Thyroid gland (tissue), 4 donors: ENCODE results near the gene MCM3AP. TPM values are rescaled to one million over a fixed set of nuclear protein-coding genes. Genes with fewer than 3 reads are reported as not detected.

Experiments
- DNase-seq, 2 donors: peaks; one replicate each; pipeline ENCODE4 v3.0.0-alpha.2; 2019
- H3K27ac ChIP-seq, 3 donors: fragments of 200-600 bp; sonication (generic); 1 replicate in 2 of 3; 2 replicates in 1 of 3; pipeline ENCODE4 v1.5.1; 2016 to 2019; ENCODE audit warnings: mild to moderate bottlenecking in 1 of 3, moderate library complexity in 1 of 3
- H3K27me3 ChIP-seq: fragments of 200-600 bp; sonication (generic); one replicate; pipeline ENCODE4 v1.5.1; 2019
- H3K36me3 ChIP-seq, 2 donors: fragments of 200-600 bp; sonication (generic); one replicate each; pipeline ENCODE4 v1.5.1; 2016 to 2019
- H3K4me1 ChIP-seq, 2 donors: fragments of 200-600 bp; sonication (generic); one replicate each; pipeline ENCODE4 v1.5.1; 2017 to 2019
- H3K4me3 ChIP-seq, 3 donors: fragments of 200-600 bp; sonication (generic); replicated peaks in 1 of 3; 1 replicate in 2 of 3; 2 replicates in 1 of 3; pipeline ENCODE4 v1.5.1; 2016; ENCODE audit warnings: mild to moderate bottlenecking in 1 of 3
- H3K9me3 ChIP-seq: fragments of 200-600 bp; sonication (generic); one replicate; pipeline ENCODE4 v1.5.1; 2017
- POLR2A ChIP-seq, 2 donors: fragments of 450-650 bp; IDR thresholded peaks; one replicate each; pipeline ENCODE4 v1.6.1; 2017; ENCODE audit warnings: antibody characterized with exemption in 2 of 2, mild to moderate bottlenecking in 2 of 2, moderate library complexity in 1 of 2
- WGBS, 2 donors: methylation state at CpG; one replicate each; pipeline ENCODE4 v1.1.5; 2017; 5-methylcytosine and 5-hydroxymethylcytosine counted together
- intact Hi-C: fragments of 100-400 bp; cut with DNase I; formaldehyde crosslinking; loops from one replicate; pipeline ENCODE4 v1.15.1; 2023
- total RNA-seq, 4 donors: library from RNA; depleted of rRNA; stranded (reverse); fragments of >200 nt; gene quantifications; one replicate each; pipeline ENCODE4 v1.2.3, GENCODE V29; 2016
- TF ChIP-seq, protein P1 (sequence below), 6 experiments: fragments of 200-600 bp in 3 of 6; fragments of 450-650 bp in 3 of 6; sonication (generic) in 3 of 6; IDR thresholded peaks; one replicate each; pipeline ENCODE4 v1.5.1; 2016 to 2019; ENCODE audit warnings: antibody characterized with exemption in 6 of 6, mild to moderate bottlenecking in 2 of 6, inconsistent platforms in 1 of 6, moderate library complexity in 1 of 6

MCM3AP gene
- total RNA-seq, 4 donors from 2014 or later, result 65.7 to 116 (median 81.0) TPM

DNA sequence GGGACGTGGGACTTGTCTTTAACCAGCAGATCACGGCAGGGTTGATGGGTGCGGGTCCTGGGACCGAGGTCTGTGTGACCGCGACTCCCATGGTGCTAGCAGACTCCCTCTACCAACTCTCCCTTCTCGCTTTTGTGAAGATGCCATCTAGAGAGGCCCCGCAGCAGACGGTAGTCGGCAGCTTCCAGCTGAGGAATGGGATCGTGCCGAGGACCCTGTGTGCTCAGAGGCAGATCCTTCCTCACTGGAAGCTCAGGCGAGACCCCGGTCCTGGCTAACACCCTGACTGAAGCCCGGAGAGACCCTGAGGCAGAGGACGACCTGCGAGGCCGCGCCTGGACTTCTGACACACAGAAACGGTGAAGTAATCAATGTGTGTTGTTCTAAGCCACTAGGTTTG is 88.7 kb downstream of the MCM3AP start:
- WGBS, 2 donors, result 87 to 91% methylated on average over 17 to 20 of the region's 20 CpGs
- intact Hi-C loops, result no loop called here
- TF ChIP-seq, protein P1, sequence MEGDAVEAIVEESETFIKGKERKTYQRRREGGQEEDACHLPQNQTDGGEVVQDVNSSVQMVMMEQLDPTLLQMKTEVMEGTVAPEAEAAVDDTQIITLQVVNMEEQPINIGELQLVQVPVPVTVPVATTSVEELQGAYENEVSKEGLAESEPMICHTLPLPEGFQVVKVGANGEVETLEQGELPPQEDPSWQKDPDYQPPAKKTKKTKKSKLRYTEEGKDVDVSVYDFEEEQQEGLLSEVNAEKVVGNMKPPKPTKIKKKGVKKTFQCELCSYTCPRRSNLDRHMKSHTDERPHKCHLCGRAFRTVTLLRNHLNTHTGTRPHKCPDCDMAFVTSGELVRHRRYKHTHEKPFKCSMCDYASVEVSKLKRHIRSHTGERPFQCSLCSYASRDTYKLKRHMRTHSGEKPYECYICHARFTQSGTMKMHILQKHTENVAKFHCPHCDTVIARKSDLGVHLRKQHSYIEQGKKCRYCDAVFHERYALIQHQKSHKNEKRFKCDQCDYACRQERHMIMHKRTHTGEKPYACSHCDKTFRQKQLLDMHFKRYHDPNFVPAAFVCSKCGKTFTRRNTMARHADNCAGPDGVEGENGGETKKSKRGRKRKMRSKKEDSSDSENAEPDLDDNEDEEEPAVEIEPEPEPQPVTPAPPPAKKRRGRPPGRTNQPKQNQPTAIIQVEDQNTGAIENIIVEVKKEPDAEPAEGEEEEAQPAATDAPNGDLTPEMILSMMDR (IDR thresholded peaks at IDR 0.05), result no peak
- TF ChIP-seq POLR2A (IDR thresholded peaks at IDR 0.05), result no peak
- H3K4me3 ChIP-seq, result no peak overlapping the region
- DNase-seq, result no peak
- H3K9me3 ChIP-seq, result no peaks in the 10 kb centered on the region
- no peaks in the 10 kb centered on the region for H3K27me3 ChIP-seq
- no peak overlapping the region for H3K27ac ChIP-seq
- peaks cover 20 to 28% of the 10 kb centered on the region in 2 donors for H3K36me3 ChIP-seq
- no peaks in the 10 kb centered on the region for H3K4me1 ChIP-seq

DNA sequence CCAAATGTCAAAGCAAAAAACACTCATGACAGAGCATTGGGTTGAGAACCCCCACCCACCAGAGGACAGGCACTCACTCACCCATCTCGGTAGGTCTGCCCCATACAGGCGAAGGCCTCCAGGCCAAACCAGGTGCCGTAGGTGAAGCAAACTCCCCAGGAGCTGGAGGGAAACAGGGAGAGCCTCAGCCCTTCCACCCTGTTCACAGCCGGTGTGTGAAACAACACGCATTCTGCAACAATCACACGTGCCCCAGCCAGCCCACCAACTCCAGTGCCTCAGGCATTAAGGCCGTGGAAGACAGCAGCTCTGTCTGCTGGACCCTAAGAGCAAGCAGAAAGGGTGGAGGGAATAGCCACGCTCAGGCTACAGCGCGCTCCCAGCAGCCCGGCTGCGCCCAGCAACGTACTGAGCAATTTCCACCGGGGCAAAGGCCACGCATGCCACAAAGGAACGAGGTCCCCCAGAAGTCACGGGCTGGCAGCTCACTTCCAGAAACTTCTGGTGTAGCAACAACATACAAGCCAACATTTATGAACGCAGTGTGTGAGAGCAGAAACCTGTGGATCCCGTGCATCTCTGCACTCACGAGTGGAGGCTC is 89.7 kb downstream of the MCM3AP start:
- no peaks in the 10 kb centered on the region for H3K27me3 ChIP-seq
- 87 to 90% methylated on average over 13 to 20 of the region's 20 CpGs for WGBS, 2 donors
- H3K9me3 ChIP-seq, result no peaks in the 10 kb centered on the region
- DNase-seq, result no peak
- intact Hi-C loops, result no loop called here
- H3K4me1 ChIP-seq, result no peaks in the 10 kb centered on the region
- no peak for TF ChIP-seq POLR2A (IDR thresholded peaks at IDR 0.05)
- TF ChIP-seq, protein P1 (IDR thresholded peaks at IDR 0.05), result no peak
- peaks cover 20 to 28% of the 10 kb centered on the region in 2 donors for H3K36me3 ChIP-seq
- no peak overlapping the region for H3K27ac ChIP-seq
- H3K4me3 ChIP-seq, result no peak overlapping the region

DNA sequence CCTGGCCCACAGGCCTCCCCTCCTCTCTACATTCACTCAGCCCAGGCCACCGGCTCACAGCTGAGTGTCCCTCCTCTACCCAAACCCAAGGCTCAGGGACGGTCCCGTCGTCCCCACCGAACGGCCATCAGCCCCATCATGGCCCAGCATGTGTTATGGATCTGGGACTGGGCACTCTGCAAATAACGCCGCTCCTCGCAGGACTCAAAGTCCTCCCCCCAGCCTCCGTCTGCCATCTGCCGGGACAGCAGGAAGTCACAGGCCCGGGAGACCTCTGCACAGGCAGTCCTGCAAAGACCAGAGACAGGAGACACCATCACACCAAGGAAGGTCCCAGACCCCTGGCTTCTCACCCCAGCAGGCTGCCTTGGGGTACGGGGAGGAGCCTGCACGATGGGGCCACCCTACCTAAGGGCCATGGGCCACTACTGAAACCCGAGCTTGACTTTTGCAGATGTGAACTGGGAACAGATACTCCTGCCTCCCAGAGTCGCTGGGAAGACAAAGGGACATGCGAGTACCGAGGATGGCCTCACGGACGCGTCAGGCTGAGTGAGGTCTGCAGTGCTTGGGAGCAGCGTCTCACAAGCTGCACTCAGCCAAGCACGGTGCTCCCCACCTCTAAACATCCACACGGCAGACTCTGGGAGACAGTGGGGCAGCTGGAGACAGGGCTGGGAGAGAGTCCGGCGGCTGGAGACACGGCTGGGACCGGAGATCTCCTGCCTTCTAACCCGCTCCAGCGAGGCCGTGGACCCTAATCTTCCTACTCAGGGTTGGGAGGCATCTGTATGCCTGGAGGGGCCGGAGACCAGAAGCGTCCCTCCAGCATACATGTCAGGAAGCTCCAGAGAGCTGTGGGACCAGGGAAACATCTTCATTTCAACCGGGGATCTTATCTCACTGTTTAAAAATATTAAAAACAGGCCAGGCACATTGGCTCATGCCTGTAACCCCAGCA is 90.8 kb downstream of the MCM3AP start:
- Histone ChIP-seq H3K27me3 (no peaks in the 10 kb centered on the region), H3K9me3 (no peaks in the 10 kb centered on the region), H3K27ac (no peak overlapping the region), H3K4me3 (no peak overlapping the region), H3K4me1 (no peaks in the 10 kb centered on the region), H3K36me3 (peaks cover 17 to 28% of the 10 kb centered on the region in 2 donors)
- intact Hi-C loops, result no loop called here
- peak in 1 of 2 donors; percentile 0 for DNase-seq
- TF ChIP-seq POLR2A (IDR thresholded peaks at IDR 0.05), result no peak
- TF ChIP-seq, protein P1 (IDR thresholded peaks at IDR 0.05), result no peak
- WGBS, 2 donors, result 93 to 94% methylated on average over 26 to 34 of the region's 34 CpGs

DNA sequence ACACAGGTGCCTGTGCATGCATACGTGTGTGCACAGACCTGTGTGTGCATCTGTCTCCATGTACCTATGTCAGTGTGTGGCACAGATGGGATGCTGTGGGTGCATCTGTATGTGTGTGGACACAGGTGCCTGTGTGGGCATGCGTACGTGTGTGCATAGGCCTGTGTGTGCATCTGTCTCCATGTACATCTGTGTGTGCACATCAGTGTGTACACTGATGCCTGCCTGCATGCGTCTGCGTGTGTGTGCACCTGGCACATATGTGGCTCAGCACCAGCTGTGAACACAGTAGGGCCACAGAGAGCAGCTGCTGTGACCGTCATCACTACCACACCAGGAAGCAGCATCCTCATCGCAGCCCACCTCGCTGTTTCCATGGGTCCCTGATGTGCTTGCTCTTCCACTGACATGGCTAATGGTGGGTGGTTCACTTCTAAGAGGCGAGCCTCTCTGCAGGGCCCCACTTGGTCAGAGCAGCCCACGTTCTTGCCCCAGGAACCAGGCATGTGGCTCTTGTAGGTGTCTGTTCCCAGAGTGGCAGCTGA is 91.5 kb downstream of the MCM3AP start:
- 95 to 96% methylated on average over 8 to 9 of the region's 10 CpGs for WGBS, 2 donors
- TF ChIP-seq, protein P1 (IDR thresholded peaks at IDR 0.05), result no peak
- TF ChIP-seq POLR2A (IDR thresholded peaks at IDR 0.05), result no peak
- H3K9me3 ChIP-seq, result no peaks in the 10 kb centered on the region
- H3K27me3 ChIP-seq, result no peaks in the 10 kb centered on the region
- H3K27ac ChIP-seq, result no peak overlapping the region
- H3K4me1 ChIP-seq, result peaks cover 0 to 5% of the 10 kb centered on the region in 2 donors
- no peak for DNase-seq
- intact Hi-C loops, result no loop called here
- H3K4me3 ChIP-seq, result no peak overlapping the region
- H3K36me3 ChIP-seq, result peaks cover 15 to 21% of the 10 kb centered on the region in 2 donors
